CD1c-positive myeloid dendritic cell (primary cell): Measurements from ENCODE around the gene ZMYND15.

ENCODE experiments used
- DNase-seq: peaks from one replicate; pipeline ENCODE4 v3.0.0-alpha.2; 2016; ENCODE audit errors: extremely low spot score

The ZMYND15 gene

DNA sequence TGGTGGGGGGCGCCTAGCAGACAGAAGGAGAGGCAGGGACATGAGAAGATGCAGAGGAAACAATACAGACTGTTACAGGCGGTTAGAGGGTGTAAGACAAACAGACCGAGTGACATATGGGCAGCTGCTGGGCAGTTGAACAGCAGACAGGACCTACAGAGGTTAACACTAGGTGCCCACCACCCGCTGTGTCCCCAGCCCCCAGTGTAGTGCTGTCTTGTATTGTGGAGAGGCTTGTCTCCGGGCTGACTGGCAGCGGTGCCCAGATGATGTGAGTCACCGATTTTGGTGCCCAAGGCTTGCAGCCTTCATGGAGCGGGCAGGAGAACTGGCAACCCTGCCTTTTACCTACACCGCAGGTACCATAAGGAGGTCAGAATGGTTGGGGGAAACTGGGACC, 2.5 kb downstream of the ZMYND15 start:
- no peak for DNase-seq

DNA sequence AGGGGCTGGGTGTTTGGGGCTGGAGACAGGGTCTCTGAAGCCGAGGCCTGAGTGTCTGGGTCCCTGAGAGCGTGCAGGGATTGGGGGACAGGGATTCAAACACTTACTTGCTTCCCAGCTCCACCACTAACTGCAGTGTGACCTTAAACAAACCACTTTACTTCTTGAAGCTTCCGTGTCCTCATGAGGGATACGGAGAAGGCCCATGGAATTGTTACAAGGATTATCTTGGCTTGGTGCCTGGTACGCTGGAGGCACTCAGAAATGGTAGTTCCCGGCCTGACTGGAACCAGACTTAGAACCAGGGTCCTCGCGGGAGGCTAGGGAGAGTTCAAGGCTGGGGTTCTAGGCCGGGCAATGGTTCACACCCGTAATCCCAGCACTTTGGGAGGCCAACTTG, 3.0 kb downstream of the ZMYND15 start:
- DNase-seq, result no peak

DNA sequence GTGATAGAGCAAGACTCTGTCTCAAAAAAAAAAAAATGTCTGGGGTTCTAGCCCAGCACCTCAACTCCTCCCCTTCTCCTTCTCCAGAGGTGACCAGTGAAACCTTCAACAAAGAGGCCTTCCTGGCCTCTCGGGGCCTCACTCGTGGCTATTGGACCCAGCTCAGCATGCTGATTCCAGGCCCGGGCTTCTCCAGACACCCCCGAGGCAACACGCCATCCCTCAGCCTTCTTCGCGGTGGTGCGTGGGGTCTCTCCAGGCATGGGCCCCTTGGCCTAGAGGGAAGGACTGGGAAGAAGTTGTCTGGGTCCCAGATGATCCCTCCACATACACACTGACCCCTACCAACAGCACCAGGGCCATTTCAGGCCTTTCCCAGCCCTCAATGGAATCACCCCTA, 3.6 kb downstream of the ZMYND15 start:
- no peak for DNase-seq

GRCh38 chr17:4743898-4744297, 4.3 kb downstream of the ZMYND15 start:
- DNase-seq, result no peak

- no peak for DNase-seq
Measured at GRCh38 chr17:4744999-4745969, 5.7 kb downstream of the ZMYND15 start.

DNA sequence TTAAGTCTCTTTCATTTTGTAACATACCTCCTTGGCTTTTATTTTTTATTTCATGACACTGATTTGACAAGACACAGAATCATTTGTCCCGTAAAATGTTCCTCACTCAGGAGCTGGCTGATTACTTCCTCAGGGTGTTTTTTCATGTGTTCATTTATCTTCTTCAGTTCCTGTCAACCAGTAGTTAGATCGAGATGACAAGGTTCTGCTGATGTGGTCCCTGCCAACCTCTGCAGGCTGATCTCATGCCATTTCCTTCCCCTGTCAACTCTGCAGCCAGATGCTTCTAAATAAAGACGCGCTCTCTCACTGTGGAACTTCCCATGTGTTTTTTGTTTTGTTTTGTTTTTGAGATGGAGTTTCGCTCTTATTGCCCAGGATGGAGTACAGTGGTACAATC, 8.2 kb downstream of the ZMYND15 start:
- DNase-seq, result peak; percentile 91

DNA sequence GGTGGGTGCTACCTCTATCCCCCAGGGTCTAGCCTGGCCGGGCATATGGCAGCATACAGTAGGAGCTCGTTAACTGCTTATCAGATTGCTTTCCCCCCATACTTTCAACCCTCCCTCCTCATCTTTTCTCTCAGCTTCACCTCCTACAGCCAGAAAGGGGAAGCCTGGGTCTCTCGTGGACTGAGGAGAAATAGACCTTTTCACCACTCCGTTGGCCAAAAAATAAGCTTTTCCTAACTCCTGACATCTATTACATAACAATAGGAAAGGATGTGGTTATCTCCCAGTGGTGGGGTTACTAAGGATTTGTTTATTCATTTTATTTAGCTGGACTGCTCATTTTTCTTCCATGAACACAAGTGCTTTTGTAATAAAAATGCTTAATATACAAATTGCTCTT, 9.1 kb downstream of the ZMYND15 start:
- peak; percentile 63 for DNase-seq

DNA sequence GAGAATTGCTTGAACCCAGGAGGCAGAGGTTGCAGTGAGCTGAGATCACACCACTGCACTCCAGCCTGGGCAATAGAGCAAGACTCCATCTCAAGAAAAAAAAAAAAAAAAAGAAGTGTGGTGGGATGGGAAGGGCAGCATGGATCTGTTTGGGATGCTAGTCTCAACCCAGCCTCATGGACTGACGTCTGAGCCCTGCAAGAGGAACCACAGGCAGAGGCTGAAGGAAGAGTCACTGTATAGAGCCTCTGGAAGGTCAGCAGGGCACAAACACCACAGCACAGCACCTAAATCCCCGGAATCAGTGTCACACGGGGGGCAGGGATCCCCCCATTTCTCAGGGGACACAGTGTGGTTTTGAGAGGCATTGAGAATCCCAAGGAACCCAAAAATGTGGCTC, 11.0 kb downstream of the ZMYND15 start:
- peak; percentile 44 for DNase-seq

DNA sequence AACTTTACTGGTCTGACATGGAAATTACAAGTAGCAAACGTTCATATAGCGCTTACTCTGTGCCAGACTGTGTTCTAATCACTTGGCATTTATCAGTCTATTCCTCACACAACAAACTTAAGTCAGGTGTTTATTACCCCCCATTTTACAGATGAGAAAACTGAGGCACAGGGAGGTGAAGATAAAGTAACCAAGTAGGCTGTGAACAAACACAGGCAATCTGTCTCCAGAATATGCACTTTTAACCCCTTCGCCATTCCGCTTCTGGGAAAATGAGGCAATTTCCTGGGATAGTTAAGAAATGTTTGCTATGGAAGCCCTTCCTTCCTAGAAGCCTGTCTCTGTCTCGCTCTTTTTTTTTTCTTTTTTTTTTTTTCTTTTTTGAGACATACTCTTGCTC, 12.3 kb downstream of the ZMYND15 start:
- DNase-seq, result peak; percentile 55

DNA sequence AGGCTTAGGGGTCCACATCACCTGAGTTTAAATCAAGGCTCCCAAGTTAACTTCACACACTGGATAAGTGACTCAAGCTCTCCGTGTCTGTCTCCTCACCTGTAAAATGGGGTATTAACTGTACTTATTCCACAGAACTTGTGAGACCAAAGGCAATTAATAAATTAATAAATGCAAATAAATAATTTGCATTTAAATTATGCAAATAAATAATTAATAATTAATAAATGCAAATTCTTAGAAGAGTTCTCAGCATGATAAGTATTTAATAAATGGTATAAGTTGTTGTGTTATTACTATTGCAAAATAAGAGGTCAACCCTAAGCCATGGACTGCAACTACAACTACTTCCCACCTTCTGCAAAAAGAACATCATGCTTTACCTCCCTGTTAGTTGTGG, 13.8 kb downstream of the ZMYND15 start:
- no peak for DNase-seq

- peak; percentile 91 for DNase-seq
Measured at GRCh38 chr17:4759776-4760236, 20.2 kb downstream of the ZMYND15 start.

- DNase-seq, result peak; percentile 88
Measured at GRCh38 chr17:4764595-4764994, 25.0 kb downstream of the ZMYND15 start.

DNA sequence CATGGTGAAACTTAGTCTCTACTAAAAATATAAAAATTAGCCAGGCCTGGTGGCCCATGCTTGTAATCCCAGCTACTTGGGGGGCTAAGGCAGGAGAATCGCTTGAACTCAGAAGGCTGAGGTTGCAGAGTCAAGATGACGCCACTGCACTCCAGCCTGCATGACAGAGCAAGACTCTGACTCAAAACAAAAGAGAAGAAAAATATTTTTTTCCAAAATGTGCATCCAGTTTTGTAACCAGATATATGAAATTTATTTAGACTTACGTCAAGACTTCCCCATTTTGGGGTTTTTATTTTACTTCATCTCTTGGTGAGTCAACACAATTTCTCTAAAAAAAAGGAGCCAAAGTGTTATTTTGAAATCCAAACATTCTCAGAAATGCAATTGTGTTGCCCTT, 26.6 kb downstream of the ZMYND15 start:
- peak; percentile 96 for DNase-seq

DNA sequence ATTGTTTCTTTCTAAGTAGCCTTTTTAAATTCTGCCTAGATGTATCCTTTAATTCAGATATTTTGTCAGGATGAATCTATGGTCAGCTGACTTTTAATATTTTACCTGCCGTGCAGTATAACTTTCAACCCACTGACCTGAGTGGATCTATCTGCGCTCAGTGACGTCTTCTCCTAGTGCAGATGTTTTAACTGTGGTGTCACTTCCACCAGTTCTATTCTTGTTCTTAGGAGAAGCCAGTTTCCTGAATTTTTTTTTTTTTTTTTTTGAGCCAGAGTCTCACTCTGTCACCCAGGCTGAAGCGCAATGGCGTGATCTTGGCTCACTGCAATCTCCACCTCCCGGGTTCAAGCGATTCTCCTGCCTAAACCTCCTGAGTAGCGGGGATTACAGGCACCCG, 27.1 kb downstream of the ZMYND15 start:
- DNase-seq, result peak; percentile 77

DNA sequence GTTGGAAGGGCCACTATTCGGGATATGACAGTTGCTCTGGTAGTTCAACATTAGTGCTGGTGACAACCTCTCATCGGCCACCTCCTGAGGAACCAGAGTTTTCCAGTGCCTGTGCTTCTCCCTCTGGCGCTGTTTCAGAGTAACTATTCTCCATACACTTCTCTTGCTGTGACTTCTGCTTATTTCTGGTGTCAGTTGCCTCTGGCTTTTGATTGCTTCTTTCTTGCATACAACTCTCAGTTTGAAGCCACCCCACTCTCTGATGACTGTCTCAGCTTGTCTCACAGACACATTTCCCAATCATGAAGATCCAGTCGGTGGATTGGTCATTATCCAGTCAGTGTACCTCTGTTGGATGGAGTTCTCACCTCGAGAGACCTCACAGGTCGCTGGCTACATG, 28.7 kb downstream of the ZMYND15 start:
- DNase-seq, result peak; percentile 87

GRCh38 chr17:4769628-4770027, 30.0 kb downstream of the ZMYND15 start:
- DNase-seq, result no peak

DNA sequence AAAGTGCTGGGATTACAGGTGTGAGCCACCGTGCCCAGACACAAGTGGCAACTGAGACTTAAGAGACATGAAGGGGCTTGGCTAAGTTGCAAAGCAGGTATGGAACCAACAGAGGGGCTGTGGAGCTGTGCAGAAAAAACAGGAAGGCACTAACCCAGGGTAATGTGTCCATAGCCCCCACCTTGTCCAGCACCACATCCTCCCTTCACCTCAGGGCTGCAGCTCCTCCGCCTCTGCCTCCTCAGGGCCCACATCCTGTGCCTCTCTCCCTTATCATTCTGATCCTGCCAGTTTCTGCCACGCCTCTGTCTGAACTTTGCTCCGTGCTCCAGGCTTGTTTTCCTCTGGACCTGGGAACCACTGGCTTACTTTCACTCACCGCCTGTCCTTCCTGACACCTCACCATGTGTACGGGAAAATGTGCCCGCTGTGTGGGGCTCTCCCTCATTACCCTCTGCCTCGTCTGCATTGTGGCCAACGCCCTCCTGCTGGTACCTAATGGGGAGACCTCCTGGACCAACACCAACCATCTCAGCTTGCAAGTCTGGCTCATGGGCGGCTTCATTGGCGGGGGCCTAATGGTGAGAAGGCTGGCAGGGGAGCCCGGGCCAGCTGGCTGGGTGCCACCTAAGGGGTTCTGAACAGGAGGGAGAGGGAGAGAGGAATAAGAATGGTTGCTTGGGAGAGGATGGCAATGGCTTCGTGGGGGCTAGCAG, 32.0 kb downstream of the ZMYND15 start, which contains the start of gene TM4SF5:
Gene TM4SF5 (plus strand): TSS at position 368 of the 716 bp plus-strand sequence. CDS start 37 bp downstream, at position 405.
- no peak for DNase-seq

DNA sequence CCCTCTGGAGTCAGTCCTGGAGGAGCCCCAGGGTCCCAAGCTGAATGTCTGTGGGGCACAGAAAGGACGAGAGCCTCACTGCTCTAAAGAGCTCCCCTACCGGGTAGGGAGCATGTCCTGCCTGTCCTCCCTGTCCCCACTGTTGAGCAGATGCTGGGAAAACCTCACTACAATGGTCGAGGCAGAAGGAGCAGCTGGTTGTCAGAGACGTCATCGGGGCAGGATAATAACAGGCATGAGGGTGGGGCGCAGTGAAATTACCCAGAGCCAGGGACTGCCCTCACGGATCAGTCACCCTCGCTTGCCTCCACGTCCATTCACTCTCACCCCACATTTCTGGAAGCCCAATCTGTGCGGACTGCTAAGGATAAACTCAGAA, 32.6 kb downstream of the ZMYND15 start:
- no peak for DNase-seq

- DNase-seq, result no peak
Measured at GRCh38 chr17:4777969-4778760, 38.5 kb downstream of the ZMYND15 start.

- no peak for DNase-seq
Measured at GRCh38 chr17:4780325-4780955, 40.8 kb downstream of the ZMYND15 start.

DNA sequence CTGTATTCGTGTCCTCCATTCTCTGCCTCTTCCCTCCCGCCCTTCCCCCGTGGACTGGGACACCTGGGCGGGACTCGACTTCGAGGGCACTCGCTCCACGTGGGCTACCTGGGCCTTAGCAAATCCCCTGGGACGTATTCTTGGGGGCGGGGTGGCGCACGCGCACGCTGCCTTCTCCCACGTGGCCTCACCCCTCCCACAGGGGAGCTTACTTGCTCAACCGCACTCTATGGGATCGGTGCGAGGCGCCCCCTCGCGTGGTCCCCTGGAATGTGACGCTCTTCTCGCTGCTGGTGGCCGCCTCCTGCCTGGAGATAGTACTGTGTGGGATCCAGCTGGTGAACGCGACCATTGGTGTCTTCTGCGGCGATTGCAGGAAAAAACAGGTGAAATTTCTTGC, 43.0 kb downstream of the ZMYND15 start:
- peak; percentile 48 for DNase-seq
